Measurements from ENCODE around the gene CTIF.

The CTIF gene

DNA sequence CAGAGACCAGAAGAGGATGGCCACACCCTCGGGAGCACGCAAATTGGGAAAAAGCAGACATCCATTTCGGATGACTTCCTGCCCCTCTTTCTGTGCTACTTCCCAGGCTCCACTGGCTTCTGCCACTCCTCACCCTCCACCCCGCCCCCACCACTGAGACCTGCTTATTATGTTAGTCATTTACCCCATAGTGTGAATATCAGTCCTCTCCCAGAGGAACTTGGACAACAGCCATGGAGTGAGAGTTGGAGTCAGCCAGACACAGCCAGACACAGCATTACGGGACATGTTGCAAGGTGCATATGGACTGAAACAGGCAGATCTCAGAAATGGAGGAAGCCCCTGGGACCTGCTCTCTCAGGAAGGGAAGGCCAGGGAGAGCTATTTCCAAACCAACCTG lies 51.8 kb downstream of the CTIF start:
- no peak for DNase-seq
- peaks cover 2% of the 10 kb centered on the region for H3K36me3 Mint-ChIP-seq (ENCODE audit: low read depth)
- no peak overlapping the region for H3K27ac Mint-ChIP-seq
- H3K4me3 Mint-ChIP-seq = no peak overlapping the region
- no peaks in the 10 kb centered on the region for H3K9me3 Mint-ChIP-seq
- peaks cover 42% of the 10 kb centered on the region for H3K4me1 Mint-ChIP-seq
- TF ChIP-seq, protein P1, sequence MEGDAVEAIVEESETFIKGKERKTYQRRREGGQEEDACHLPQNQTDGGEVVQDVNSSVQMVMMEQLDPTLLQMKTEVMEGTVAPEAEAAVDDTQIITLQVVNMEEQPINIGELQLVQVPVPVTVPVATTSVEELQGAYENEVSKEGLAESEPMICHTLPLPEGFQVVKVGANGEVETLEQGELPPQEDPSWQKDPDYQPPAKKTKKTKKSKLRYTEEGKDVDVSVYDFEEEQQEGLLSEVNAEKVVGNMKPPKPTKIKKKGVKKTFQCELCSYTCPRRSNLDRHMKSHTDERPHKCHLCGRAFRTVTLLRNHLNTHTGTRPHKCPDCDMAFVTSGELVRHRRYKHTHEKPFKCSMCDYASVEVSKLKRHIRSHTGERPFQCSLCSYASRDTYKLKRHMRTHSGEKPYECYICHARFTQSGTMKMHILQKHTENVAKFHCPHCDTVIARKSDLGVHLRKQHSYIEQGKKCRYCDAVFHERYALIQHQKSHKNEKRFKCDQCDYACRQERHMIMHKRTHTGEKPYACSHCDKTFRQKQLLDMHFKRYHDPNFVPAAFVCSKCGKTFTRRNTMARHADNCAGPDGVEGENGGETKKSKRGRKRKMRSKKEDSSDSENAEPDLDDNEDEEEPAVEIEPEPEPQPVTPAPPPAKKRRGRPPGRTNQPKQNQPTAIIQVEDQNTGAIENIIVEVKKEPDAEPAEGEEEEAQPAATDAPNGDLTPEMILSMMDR (IDR thresholded peaks at IDR 0.05) = no peak
- no peaks in the 10 kb centered on the region for H3K27me3 Mint-ChIP-seq (ENCODE audit: low read depth, poor library complexity)

DNA sequence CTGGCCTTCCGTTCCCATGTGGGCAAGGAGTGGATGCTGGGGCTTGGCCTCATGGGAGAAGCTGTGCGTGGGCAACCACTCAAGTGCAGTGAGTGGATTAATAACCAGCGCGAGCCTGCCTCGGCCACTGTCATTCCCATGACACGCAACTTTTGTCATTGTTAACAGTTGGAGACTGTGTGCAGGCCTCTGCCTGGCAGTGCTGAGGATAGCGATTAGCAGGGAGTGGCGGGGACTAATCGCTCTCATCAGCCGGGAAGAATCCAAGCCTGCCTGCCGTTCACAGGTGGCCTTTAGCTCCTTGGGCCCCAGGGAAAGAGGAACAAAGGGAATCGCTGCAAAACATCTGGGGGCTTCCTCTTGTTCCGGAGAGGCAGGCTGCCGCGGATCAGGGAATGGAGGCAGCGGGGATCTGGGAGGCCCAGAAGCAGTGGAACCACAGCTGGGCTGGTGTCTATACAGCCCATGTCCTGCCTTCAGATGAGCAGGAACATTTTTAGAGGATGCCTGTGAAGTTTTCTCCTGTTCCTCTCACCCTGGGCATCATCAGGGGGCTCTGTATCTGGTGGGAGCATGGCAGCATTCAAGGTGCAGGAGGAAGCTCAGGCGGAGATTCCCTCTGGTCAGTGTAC lies 53.8 kb downstream of the CTIF start:
- no peaks in the 10 kb centered on the region for H3K9me3 Mint-ChIP-seq
- peaks cover 52% of the 10 kb centered on the region for H3K4me1 Mint-ChIP-seq
- no peak for DNase-seq
- no peaks in the 10 kb centered on the region for H3K27me3 Mint-ChIP-seq (ENCODE audit: low read depth, poor library complexity)
- H3K27ac Mint-ChIP-seq = peak overlapping the region; percentile 90
- H3K36me3 Mint-ChIP-seq (ENCODE audit: low read depth) = peaks cover 14% of the 10 kb centered on the region
- TF ChIP-seq, protein P1 (IDR thresholded peaks at IDR 0.05) = no peak
- H3K4me3 Mint-ChIP-seq = no peak overlapping the region

DNA sequence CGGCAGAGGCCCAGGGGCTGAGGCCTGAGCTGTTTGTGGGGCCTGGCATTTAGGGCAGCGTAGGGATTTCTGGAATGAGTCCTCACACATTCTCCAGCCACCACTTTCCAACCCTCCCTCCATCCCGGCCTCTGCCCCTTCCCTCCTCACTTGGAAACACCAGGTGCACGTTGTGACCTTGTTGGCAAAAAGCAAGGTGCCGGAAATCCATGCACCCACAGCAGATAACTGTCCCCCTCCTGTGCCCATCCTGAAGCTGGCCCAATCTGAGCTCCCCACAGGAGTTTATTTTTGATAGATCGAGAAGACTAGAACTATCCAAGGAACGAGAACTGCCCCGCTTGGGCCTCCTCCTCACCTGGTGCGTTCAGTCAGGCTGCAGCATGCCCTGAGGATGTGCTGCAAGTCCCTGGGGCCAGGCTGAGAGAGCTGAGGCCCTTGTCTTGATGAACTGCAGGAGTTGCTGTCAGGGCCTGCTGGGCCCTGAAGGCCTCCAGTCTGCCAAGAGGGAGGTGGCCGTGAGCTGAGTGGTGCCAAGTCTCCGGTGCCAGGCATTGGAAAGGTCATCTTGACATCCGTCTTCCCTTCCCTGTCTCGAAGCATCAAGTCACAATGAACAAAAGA lies 55.8 kb downstream of the CTIF start:
- Mint-ChIP-seq H3K4me1 (peaks cover 49% of the 10 kb centered on the region), H3K36me3 (ENCODE audit: low read depth) (peaks cover 14% of the 10 kb centered on the region), H3K4me3 (no peak overlapping the region), H3K9me3 (no peaks in the 10 kb centered on the region), H3K27ac (no peak overlapping the region), H3K27me3 (ENCODE audit: low read depth, poor library complexity) (no peaks in the 10 kb centered on the region)
- TF ChIP-seq, protein P1 (IDR thresholded peaks at IDR 0.05) = no peak
- DNase-seq = no peak

DNA sequence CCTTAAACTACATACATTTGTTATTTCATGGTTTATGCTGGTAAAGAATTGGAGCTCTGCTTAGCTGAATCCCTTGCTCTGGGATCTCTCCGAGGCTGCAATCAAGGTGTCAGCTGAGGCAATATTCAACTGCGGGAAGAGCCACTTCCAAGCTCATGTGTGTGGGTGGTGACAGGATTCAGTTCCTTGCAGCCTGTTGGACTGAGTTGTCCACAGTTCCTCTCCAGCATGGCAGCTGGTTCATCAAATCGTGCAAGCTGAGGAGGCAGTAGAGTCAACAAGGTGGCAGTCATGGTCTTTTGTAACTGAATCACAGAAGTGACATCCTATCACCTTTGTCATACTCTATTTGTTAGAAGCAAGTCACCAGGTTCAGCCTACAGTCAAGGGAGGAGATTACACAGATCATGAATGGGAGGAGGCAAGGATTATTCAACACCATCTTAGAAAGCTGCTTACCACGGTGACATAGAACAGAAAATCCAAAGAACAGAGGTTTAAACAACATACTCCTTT lies 56.9 kb downstream of the CTIF start:
- H3K4me1 Mint-ChIP-seq = peaks cover 53% of the 10 kb centered on the region
- peaks cover 14% of the 10 kb centered on the region for H3K36me3 Mint-ChIP-seq (ENCODE audit: low read depth)
- no peak for DNase-seq
- H3K27ac Mint-ChIP-seq = no peak overlapping the region
- H3K4me3 Mint-ChIP-seq = no peak overlapping the region
- no peaks in the 10 kb centered on the region for H3K27me3 Mint-ChIP-seq (ENCODE audit: low read depth, poor library complexity)
- H3K9me3 Mint-ChIP-seq = no peaks in the 10 kb centered on the region
- TF ChIP-seq, protein P1 (IDR thresholded peaks at IDR 0.05) = no peak

DNA sequence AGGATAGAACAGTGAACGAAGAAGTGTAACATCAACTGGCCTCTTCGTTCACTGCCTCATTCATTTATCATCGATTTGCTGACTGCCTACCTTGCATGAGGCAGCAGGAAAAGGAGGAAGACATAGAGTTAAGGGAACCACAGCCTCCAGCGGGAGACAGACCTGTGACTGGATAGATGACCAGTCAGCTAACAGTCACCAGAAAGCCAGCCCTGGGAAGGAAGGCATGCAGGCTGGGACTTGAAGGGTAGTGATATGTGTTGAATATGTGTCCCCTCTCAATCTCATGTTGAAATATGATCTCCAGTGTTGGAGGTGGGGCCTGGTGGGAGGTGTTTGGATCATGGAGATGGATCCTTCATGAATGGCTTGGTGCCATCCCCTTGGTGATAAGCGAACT lies 58.3 kb downstream of the CTIF start:
- no peak for DNase-seq
- Mint-ChIP-seq H3K9me3 (no peaks in the 10 kb centered on the region), H3K27me3 (ENCODE audit: low read depth, poor library complexity) (peaks cover 3% of the 10 kb centered on the region), H3K4me1 (peaks cover 67% of the 10 kb centered on the region), H3K27ac (peak overlapping the region; percentile 79), H3K4me3 (no peak overlapping the region), H3K36me3 (ENCODE audit: low read depth) (peaks cover 14% of the 10 kb centered on the region)
- TF ChIP-seq, protein P1 (IDR thresholded peaks at IDR 0.05) = no peak

DNA sequence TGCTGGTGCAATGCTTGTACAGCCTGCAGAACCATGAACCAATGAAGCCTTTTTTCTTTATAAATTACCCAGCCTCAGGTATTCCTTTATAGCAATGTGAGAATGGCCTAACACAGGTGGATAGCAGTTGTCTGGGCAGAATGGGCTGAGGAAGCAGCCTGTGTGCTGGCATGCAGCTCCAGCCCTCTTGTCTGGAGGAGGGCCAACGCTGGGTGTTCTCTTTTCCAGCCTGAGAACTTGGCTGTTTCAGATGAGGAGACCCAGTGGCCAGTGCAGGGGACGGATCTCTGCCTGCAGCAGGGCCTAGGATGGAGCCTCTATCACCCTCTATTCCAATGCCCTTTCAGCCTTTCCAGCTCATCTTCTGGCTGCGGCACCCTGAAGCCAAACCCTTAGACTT lies 58.8 kb downstream of the CTIF start:
- H3K27ac Mint-ChIP-seq = no peak overlapping the region
- TF ChIP-seq, protein P1 (IDR thresholded peaks at IDR 0.05) = no peak

More for the DNA sequence above, 58.8 kb downstream of the CTIF start:
- no peaks in the 10 kb centered on the region for H3K9me3 Mint-ChIP-seq
- H3K4me3 Mint-ChIP-seq = no peak overlapping the region
- H3K4me1 Mint-ChIP-seq = peaks cover 64% of the 10 kb centered on the region
- H3K27me3 Mint-ChIP-seq (ENCODE audit: low read depth, poor library complexity) = peaks cover 3% of the 10 kb centered on the region
- H3K36me3 Mint-ChIP-seq (ENCODE audit: low read depth) = peaks cover 14% of the 10 kb centered on the region
- DNase-seq = no peak
